Measurements from ENCODE around the gene PREX1. TPM values are rescaled to one million over a fixed set of nuclear protein-coding genes. Genes with fewer than 3 reads are reported as not detected.

The PREX1 gene
- total RNA-seq, 1 donor from 2014 or later, result 65.5 TPM

DNA sequence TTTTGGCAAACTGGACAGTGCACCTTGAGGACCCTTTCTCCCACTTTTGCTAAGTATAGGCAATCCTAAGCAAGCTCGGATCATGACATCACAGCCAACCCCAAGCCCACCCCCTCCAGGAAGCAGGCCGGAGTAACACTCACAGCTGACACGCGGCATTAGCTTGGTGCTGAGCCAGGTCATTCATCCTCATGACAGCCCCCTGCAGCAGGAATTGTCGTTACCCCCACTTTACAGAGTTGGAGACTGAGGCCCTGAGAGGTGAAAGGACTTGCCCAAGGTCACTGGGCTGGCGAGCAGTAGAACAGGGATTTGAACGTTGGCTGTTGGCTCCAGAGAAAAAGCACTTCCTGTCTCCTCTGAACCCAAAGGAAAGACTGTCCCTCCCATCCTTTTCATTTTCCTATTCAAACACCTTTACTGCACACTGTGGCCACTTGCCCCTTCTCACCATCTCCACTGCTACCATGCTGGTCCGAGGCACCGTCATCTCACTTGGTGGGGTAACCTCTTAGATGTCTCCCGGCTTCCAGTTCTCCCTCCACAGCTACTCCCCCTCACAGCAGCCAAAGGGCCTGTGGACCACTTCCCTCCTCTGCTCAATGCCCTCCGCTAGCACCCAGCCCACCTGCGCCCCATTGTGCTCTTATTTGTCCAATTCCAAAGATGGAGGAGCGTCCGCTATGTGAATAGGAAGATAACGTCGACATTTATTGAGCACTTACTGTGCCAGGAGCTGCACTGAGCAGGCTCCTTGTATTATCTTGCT, 84.7 kb downstream of the PREX1 start:
- Mint-ChIP-seq H3K9me3 (no peaks in the 10 kb centered on the region), H3K36me3 (ENCODE audit: low read depth) (peaks cover 29% of the 10 kb centered on the region), H3K4me1 (peaks cover 36% of the 10 kb centered on the region), H3K27ac (no peak overlapping the region), H3K4me3 (no peak overlapping the region), H3K27me3 (no peaks in the 10 kb centered on the region)
- no peak for DNase-seq
- intact Hi-C loops (cut with micrococcal nuclease), result no loop called here

GRCh38 chr20:48742233-48742632, 85.6 kb downstream of the PREX1 start:
- DNase-seq, result no peak
- no peaks in the 10 kb centered on the region for H3K27me3 Mint-ChIP-seq
- peak overlapping the region; percentile 43 for H3K27ac Mint-ChIP-seq
- no peak overlapping the region for H3K4me3 Mint-ChIP-seq
- H3K9me3 Mint-ChIP-seq, result no peaks in the 10 kb centered on the region
- intact Hi-C loops (cut with micrococcal nuclease), result no loop called here
- peaks cover 35% of the 10 kb centered on the region for H3K36me3 Mint-ChIP-seq (ENCODE audit: low read depth)
- H3K4me1 Mint-ChIP-seq, result peaks cover 41% of the 10 kb centered on the region

DNA sequence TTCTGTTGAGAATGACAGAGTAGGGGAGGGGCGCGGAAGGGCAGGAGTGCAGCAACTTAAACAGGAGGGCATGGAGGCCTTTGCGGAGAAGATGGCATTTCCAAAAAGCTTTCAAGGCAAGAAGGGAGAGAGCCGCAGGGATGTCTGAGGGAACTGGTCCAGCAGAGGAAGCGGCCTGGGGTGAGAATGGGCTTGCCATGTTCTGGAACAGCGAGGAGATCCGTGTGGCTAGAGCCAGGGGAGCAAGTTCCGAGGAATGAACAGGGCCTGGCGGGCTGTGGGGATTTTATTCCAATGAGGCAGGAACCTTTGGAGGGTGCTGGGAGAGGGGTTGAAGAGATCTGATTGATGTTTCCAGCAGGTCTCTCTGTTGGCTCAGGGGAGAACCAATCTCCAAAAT, 86.1 kb downstream of the PREX1 start:
- no peak overlapping the region for H3K4me3 Mint-ChIP-seq
- H3K36me3 Mint-ChIP-seq (ENCODE audit: low read depth), result peaks cover 40% of the 10 kb centered on the region
- no peak for DNase-seq
- H3K4me1 Mint-ChIP-seq, result peaks cover 47% of the 10 kb centered on the region
- intact Hi-C loops (cut with micrococcal nuclease), result no loop called here
- no peaks in the 10 kb centered on the region for H3K27me3 Mint-ChIP-seq
- no peak overlapping the region for H3K27ac Mint-ChIP-seq
- no peaks in the 10 kb centered on the region for H3K9me3 Mint-ChIP-seq

- H3K27ac Mint-ChIP-seq, result no peak overlapping the region
- H3K9me3 Mint-ChIP-seq, result no peaks in the 10 kb centered on the region
- peaks cover 45% of the 10 kb centered on the region for H3K36me3 Mint-ChIP-seq (ENCODE audit: low read depth)
- intact Hi-C loops (cut with micrococcal nuclease), result no loop called here
- H3K4me1 Mint-ChIP-seq, result peaks cover 55% of the 10 kb centered on the region
- no peaks in the 10 kb centered on the region for H3K27me3 Mint-ChIP-seq
- H3K4me3 Mint-ChIP-seq, result no peak overlapping the region
- no peak for DNase-seq
Measured at GRCh38 chr20:48740712-48741111, 87.1 kb downstream of the PREX1 start.

DNA sequence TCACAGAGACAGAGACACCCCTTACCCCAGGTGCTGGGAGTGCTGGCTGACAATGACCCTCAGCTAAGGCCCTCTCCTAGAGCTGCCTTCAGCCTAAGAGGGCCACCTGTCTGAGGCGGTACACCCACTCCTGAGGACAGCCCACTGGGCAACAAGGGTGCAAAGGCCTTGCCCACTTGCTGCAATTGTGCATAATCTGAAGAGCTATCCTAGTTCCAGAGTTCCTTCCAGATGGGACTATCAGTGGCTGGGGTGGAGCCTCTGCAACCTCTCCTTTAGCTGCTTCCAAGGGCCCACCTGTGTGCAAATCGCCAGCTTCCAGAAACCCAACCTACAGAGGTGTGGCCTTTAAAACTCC, 87.5 kb downstream of the PREX1 start:
- H3K4me1 Mint-ChIP-seq, result peaks cover 54% of the 10 kb centered on the region
- peak overlapping the region; percentile 91 for H3K27ac Mint-ChIP-seq
- H3K27me3 Mint-ChIP-seq, result no peaks in the 10 kb centered on the region
- peaks cover 42% of the 10 kb centered on the region for H3K36me3 Mint-ChIP-seq (ENCODE audit: low read depth)
- no peaks in the 10 kb centered on the region for H3K9me3 Mint-ChIP-seq
- no peak overlapping the region for H3K4me3 Mint-ChIP-seq
- intact Hi-C loops (cut with micrococcal nuclease), result no loop called here
- no peak for DNase-seq

DNA sequence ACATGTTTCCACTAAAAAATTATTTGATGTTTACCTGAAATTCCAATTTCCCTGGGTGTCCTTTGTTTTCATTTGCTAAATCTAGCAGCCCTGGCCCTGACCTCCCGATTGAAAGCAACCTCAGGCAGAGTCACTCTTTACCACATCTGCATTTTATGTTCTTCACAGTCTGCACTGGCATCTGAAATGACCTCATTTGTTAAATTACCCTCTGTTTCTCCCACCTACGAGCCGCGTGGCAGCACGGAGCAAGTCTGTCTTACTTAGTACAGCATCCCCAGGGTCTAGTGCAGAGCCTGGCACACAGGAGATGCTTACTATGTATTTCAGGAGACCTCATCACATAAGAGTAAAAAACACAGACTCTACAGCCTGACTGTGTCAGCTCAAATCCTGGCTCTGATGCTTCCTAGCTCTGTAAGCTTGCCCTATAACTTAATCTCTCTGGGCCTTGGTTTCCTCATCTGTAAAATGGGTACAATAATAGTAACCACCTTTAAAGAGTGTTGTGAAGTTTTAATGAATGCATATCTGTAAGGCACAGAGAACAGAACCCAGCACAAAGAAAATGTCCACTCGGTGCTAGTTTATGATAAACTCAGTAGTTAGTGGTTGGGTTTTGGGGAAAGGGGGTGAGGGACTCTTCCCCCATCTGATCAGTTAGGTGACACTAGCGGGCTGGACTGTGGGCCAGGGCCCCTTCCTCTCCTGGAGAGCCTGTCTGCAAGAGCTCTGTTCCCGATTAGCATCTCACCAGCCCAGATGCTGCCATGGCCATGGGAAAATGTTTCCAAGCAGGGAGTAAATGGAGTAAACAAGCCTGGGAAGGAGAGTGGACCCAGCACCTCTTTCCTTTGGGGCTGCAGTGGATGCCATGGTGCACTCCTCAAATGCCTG, 88.2 kb downstream of the PREX1 start:
- peak overlapping the region; percentile 91 for H3K27ac Mint-ChIP-seq
- intact Hi-C loops (cut with micrococcal nuclease), result loop anchor here (1.0 to 2.0 kb wide), 7 partner anchors 12 to 108 kb away; no protein-coding TSS in a partner anchor
- H3K36me3 Mint-ChIP-seq (ENCODE audit: low read depth), result peaks cover 41% of the 10 kb centered on the region
- peaks cover 56% of the 10 kb centered on the region for H3K4me1 Mint-ChIP-seq
- peak overlapping the region; percentile 70 for H3K4me3 Mint-ChIP-seq
- peak; percentile 72 for DNase-seq
- H3K9me3 Mint-ChIP-seq, result no peaks in the 10 kb centered on the region
- no peaks in the 10 kb centered on the region for H3K27me3 Mint-ChIP-seq

DNA sequence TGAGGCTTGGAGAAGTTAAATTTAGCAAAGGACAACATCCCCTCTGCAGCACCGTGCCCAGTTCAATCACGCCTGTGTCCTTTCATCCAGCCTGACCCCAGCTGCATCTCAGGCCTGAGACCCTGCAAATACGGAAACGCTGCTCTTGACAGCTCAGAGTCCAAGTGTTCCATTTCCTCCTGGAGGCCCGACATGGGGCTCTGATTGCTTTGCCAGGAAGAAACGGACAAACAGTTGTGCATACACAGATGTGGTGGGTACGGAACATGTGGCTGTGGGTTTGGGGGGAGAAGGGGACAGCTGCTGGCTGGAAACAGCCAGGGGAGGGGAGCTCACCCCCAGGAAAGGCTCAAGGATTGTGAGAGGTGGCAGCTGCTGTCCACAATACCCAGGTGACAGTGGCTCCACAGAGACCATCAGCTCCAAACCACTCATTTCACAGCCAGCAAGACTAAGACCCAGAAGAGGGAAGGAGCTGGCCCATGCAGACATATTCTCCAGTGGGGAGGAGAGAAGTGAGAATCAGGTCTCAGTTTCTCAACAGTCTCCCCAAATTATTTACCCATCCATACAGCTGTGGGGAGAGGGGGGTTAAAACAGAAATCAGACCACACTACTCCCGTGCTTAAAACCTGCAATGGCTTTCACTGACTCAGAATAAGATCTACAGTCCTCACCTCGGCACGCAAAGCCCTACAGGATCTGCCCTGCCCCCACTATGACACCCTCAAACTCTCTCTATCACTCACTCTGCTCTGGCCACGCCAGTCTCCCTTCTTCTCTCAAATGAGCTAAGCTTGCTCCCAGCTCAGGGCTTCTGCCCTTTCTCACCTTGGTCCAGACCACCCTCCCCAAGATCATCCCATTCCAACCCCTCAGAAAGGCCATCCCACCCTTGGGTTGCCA, 89.1 kb downstream of the PREX1 start:
- H3K27me3 Mint-ChIP-seq, result no peaks in the 10 kb centered on the region
- intact Hi-C loops (cut with micrococcal nuclease), result loop anchor here (1.0 to 2.0 kb wide), 7 partner anchors 13 to 109 kb away; no protein-coding TSS in a partner anchor
- H3K9me3 Mint-ChIP-seq, result no peaks in the 10 kb centered on the region
- H3K36me3 Mint-ChIP-seq (ENCODE audit: low read depth), result peaks cover 41% of the 10 kb centered on the region
- peak overlapping the region; percentile 70 for H3K4me3 Mint-ChIP-seq
- peaks cover 56% of the 10 kb centered on the region for H3K4me1 Mint-ChIP-seq
- H3K27ac Mint-ChIP-seq, result peak overlapping the region; percentile 91
- peak; percentile 89 for DNase-seq

DNA sequence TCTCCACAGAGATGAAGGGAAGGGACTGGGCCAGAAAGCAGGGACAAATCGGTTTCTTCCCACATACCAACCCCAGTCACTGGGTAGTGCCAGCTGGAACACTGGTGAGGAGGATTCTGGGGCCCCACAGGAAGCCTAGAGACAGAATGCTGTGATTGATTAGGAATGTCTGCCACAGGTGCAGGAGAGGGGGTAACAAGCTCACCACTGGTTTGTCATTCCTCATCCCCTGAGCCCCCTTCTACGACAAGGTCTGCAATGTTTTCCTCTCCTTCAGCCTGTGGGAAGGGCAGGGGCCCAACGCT, 89.8 kb downstream of the PREX1 start:
- Mint-ChIP-seq H3K9me3 (no peaks in the 10 kb centered on the region), H3K36me3 (ENCODE audit: low read depth) (peaks cover 41% of the 10 kb centered on the region), H3K4me3 (peak overlapping the region; percentile 70), H3K4me1 (peaks cover 53% of the 10 kb centered on the region), H3K27me3 (no peaks in the 10 kb centered on the region), H3K27ac (peak overlapping the region; percentile 91)
- no peak for DNase-seq
- intact Hi-C loops (cut with micrococcal nuclease), result loop anchor here (2.0 kb wide), 1 partner anchor 19 kb away; no protein-coding TSS in a partner anchor

GRCh38 chr20:48737434-48738093, 90.2 kb downstream of the PREX1 start:
- Mint-ChIP-seq H3K27me3 (no peaks in the 10 kb centered on the region), H3K4me1 (peaks cover 53% of the 10 kb centered on the region), H3K9me3 (no peaks in the 10 kb centered on the region), H3K36me3 (ENCODE audit: low read depth) (peaks cover 41% of the 10 kb centered on the region), H3K27ac (peak overlapping the region; percentile 91), H3K4me3 (peak overlapping the region; percentile 12)
- no peak for DNase-seq
- intact Hi-C loops (cut with micrococcal nuclease), result loop anchor here (2.0 kb wide), 1 partner anchor 19 kb away; no protein-coding TSS in a partner anchor

DNA sequence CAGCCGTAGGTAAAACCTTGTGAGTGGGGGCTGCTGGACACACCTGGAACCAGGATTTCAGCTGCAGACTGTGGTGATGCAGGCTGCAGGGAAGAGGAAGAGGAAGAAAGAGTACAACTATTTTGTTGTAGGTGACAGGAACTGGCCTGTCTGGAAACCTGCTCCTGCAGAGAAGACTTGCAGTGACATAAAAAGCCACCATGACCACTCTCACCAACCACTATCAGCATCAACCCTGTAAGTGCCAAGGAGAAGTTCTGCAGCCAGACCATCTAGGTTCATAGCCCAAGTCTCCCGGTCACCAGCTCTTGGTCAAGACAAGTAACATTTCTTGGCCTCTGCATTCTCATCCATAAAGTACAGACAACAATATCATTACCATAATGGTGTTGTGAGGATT, 91.2 kb downstream of the PREX1 start:
- peak; percentile 63 for DNase-seq
- Mint-ChIP-seq H3K4me3 (peak overlapping the region; percentile 50), H3K4me1 (peaks cover 53% of the 10 kb centered on the region), H3K27me3 (no peaks in the 10 kb centered on the region), H3K36me3 (ENCODE audit: low read depth) (peaks cover 48% of the 10 kb centered on the region), H3K27ac (peak overlapping the region; percentile 64), H3K9me3 (no peaks in the 10 kb centered on the region)
- intact Hi-C loops (cut with micrococcal nuclease), result no loop called here

- Mint-ChIP-seq H3K27me3 (no peaks in the 10 kb centered on the region), H3K36me3 (ENCODE audit: low read depth) (peaks cover 48% of the 10 kb centered on the region), H3K9me3 (no peaks in the 10 kb centered on the region), H3K27ac (peak overlapping the region; percentile 64), H3K4me3 (peak overlapping the region; percentile 50), H3K4me1 (peaks cover 50% of the 10 kb centered on the region)
- DNase-seq, result no peak
- intact Hi-C loops (cut with micrococcal nuclease), result no loop called here
Measured at GRCh38 chr20:48736231-48736630, 91.6 kb downstream of the PREX1 start.

GRCh38 chr20:48735112-48735511, 92.7 kb downstream of the PREX1 start:
- no peak for DNase-seq
- Mint-ChIP-seq H3K9me3 (no peaks in the 10 kb centered on the region), H3K4me3 (no peak overlapping the region), H3K27me3 (no peaks in the 10 kb centered on the region), H3K36me3 (ENCODE audit: low read depth) (peaks cover 53% of the 10 kb centered on the region), H3K4me1 (peaks cover 54% of the 10 kb centered on the region), H3K27ac (peak overlapping the region; percentile 17)
- intact Hi-C loops (cut with micrococcal nuclease), result no loop called here

GRCh38 chr20:48734104-48734749, 93.6 kb downstream of the PREX1 start:
- H3K4me1 Mint-ChIP-seq, result peaks cover 54% of the 10 kb centered on the region
- intact Hi-C loops (cut with micrococcal nuclease), result no loop called here
- no peak overlapping the region for H3K27ac Mint-ChIP-seq
- H3K36me3 Mint-ChIP-seq (ENCODE audit: low read depth), result peaks cover 61% of the 10 kb centered on the region
- no peaks in the 10 kb centered on the region for H3K27me3 Mint-ChIP-seq
- H3K9me3 Mint-ChIP-seq, result no peaks in the 10 kb centered on the region
- no peak overlapping the region for H3K4me3 Mint-ChIP-seq
- no peak for DNase-seq

Measured in activated CD4-positive, alpha-beta T cell treated with anti-CD3 and anti-CD28 coated beads, Interleukin-2, amount 10 ng/mL, durations not matched to agents 24 days and 14 days (primary cell).